GM21528 (cell line): ENCODE results near the gene LAMA2.

Source experiments
- ATAC-seq: cut with Tn5 transposase; IDR thresholded peaks from one replicate; pipeline ENCODE4 v1.9.1; 2021; ENCODE audit warnings: mild to moderate bottlenecking, moderate library complexity; ENCODE audit not compliant: unreplicated experiment, low FRiP score

Gene LAMA2

DNA sequence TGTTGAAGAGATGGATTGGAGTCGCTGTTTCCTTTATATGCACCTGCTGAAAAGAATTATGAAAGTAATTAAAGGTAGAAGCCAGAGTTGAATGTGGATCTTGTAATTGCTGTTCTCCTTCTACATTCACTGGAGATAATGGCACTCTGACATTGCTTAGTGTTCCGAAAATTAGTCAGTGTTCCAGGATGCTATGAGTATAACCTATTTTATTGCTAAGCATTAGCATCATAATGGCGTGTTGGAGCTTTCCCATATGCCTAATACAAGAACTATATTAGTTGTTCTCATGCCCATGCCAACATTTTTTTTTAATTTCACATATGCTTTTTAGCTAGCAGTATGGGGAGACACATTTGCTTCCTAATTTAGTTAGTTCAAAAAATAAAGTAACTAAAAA, 590.6 kb downstream of the LAMA2 start:
- ATAC-seq, result no peak

DNA sequence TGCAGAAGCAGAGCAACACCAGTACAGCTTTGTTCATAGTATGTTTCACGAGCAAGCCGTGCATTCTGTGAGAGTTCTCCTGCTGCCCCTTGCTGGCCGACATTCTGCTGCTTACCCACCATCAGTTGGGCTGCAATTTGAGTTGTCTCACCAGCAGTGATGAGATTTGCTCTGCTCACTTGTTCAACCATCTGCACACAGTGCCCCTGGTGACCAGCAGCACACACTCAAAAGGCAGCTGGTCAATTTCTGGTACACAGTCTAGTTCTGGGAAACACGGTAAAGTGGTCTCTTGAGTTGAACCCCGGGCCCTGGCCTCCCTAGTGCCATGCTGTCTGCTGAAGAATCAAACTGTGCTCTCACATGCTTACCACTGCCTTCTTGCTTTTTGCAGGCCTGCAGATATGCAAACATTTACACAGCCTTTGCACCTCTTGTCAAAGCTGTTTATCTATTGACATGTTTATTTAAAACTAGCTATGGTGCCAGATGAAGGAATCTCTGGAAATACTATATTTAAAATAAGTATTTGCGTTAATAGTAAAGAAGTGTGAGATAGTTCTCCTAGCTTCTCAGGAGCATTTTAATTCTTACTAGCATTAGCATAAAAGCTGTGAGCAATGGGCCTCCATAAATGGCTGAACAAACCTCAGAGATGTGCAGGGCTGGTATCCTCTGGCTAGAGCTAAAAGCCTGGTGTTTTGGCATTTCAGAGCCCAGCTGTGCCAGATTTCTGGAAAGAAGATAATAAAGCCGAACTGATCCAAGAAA, 592.7 kb downstream of the LAMA2 start:
- ATAC-seq, result no peak

DNA sequence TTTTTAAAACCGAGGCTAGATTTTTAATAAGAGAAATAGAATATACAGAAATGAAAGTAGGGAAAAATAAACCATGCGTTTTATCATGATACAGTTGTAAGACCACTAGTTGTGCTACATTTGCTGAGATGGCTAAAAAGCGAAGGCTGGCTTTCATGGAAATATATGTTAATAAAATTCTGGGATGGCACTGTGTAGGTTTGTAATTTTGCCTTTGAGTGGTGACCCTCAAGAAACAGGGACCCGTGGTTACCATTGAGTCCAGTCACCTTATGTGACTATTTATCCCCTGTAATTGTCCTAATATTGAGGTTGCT, 593.3 kb downstream of the LAMA2 start:
- no peak for ATAC-seq

DNA sequence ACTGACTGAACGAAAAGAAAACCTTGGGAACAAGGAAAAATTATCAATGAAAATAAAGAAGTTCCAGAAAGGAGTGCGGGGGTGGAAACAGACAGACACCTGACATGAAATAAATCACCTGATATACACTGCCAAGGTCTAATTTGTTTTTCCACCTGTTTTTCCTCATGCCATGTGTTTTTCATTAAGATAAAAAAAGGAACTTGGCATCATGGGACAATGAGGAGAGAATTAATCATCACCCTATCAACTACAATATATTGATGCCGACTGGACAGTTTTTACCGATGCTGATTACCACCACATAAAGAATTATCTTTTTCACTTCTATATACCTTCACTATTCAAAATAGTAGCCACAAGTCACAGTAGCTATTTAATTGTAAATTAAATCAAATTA, 593.9 kb downstream of the LAMA2 start:
- no peak for ATAC-seq

DNA sequence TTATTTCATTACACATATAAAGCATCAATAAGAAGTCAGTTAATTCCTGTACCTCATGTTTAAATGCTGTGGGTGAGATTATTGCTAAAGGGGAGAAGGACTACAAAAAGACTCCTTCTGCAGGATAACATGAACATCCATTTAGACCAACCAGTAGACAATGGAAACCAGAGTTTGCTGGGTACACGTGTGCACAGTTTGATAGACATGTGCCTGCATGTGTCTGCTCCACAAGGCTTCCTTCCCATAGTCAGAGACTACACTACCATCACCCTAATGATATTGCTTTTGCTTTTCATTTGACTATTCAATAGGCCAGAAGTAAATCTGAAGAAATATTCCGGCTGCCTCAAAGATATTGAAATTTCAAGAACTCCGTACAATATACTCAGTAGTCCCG, 595.4 kb downstream of the LAMA2 start:
- no peak for ATAC-seq

DNA sequence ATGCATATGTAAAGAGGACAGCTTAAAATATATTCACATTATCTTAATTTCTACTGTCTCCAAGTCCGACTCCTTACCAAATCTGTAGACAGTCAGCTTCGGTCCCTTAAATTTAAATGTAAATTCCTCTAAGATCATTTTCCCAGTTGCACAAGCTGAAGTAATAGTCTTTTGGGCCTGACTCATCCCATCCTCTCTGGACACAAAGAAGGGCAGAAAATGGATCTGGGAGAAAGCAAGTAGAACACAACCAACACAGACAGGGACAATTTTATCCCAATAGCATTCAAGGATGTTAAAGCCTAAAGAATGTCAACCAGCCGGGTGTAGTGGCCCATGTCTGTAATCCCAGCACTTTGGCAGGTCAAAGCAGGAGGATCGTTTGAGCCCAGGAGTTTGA, 598.8 kb downstream of the LAMA2 start:
- no peak for ATAC-seq

DNA sequence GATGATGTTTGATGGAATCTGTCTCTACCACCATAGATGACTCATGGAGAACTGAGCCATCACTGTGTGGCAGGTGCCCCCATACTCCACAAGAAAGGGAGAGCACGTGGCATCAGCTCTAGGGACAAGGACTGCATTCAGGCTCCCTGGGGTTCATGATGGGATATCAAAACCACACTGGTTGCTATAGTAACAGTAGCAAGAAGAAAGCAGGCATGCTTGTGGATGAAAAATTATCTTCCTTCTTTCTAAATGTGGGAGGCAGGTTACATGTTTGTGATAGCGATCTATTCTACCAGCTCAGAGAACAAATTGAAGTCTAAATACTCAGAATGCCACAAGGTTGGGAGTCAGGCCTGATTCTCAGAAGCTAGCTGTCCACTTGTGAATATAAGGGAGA, 602.8 kb downstream of the LAMA2 start:
- ATAC-seq, result no peak

DNA sequence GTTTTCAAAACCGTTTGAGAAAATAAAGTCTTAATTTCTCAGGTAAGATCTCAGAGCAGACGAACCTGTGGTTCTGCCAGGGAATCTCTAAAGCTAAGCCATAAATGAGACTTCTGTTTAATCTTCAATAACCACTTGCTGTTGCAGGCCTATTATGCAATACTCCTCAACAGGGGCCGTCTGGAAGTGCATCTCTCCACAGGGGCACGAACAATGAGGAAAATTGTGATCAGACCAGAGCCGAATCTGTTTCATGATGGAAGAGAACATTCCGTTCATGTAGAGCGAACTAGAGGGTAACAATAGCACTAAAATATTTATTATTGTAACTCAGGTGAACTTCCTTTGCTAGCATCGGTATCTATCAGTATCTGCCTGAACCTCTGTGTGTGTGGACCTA, 603.4 kb downstream of the LAMA2 start:
- no peak for ATAC-seq

DNA sequence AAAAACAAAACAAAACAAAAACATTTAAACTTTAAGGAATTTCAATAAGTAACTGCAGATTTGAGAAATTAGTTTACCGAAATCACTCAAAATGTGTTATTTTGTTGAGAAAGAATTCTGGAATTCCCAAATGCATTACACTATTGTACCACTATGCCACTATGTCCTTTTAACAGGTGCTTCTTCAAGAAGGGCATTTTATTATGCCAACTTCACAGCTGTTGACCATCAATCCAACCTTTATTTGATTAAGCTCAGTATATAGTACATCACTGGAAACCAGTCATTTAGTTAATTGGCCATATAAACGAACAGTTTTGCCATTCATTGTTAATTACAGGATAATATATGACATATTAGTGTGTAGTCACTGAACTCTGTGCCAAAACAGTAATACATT, 605.4 kb downstream of the LAMA2 start:
- no peak for ATAC-seq

DNA sequence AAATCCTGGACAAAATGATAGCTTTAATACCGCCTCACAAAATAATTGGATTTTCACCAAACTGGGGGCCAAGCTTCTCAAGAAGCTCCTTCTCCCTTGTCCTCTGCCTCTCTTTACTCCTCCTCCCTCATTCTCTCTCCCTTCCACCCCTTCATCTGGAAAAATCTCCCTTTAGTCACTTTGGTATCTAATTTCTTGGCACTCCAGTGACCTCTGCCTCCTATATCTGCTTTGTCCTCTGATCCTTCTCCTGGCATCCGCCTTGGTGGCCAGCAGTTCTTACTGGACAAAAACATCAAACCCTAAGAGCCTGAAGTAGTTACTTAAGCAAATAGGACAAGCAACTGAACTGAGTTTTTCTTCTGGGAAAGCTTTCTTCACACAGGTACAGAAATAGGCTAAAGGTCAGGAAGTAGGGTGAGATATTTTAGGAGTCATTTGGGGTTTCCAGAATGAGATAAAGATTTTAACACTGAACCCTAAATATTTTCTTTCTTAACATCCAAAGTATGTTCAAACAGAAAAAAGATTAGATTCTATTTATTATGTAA, 606.4 kb downstream of the LAMA2 start:
- ATAC-seq, result no peak

- ATAC-seq, result peak; percentile 94
Measured at GRCh38 chr6:129490521-129491255, 607.8 kb downstream of the LAMA2 start.

DNA sequence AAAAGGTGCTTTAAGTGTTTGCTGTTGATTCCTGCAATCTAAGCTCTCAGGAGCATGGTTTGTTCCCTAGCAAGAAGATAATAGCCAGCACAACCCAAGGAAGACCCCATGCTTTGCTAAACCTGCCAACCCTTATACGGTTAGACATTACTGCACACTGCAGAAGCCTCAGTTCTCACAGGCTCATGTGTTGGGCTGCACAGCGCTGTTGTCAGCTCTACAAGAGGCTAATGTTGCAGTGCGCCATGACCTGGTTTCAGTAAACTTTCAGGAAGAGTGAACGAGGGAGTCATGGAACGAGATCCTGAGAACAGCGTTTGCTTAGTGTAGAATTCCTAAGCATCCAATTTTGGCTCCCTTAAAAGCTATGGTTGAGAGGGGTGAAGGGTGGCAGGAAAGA, 608.5 kb downstream of the LAMA2 start:
- ATAC-seq, result no peak

- ATAC-seq, result no peak
Measured at GRCh38 chr6:129492260-129492659, 609.3 kb downstream of the LAMA2 start.

GRCh38 chr6:129493354-129493902, 610.5 kb downstream of the LAMA2 start:
- no peak for ATAC-seq

GRCh38 chr6:129494099-129494498, 611.2 kb downstream of the LAMA2 start:
- ATAC-seq, result no peak

- ATAC-seq, result no peak
Measured at GRCh38 chr6:129494586-129494985, 611.6 kb downstream of the LAMA2 start.

GRCh38 chr6:129495652-129496051, 612.7 kb downstream of the LAMA2 start:
- ATAC-seq, result no peak

- ATAC-seq, result no peak
Measured at GRCh38 chr6:129497481-129498441, 614.8 kb downstream of the LAMA2 start.

- ATAC-seq, result no peak
Measured at GRCh38 chr6:129498541-129498940, 615.6 kb downstream of the LAMA2 start.
